ENCODE data around the gene ASNS. TPM values are rescaled to one million over a fixed set of nuclear protein-coding genes. Genes with fewer than 3 reads are reported as not detected.

The ASNS gene
- total RNA-seq, 4 donors from 2014 or later = 16.4 to 84.2 (median 20.3) TPM

DNA sequence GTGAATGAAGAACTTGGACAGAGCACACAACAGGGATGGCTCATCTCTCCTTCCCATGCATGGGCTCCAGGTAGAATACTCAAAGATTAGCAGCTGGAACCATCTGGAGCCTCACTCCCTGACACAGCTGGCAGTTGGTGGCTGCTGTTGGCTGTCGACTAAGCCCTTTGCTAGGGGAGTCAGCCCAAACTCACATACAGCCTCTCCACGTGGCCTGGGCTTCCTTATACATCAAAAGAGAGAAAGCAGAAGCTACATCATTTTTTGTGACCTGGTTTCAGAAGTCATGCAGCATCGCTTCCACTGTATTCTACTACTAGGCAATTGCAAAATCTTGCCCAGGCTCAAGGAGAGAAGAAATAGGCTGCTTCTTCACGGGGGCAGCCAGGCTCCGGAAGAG, 24.4 kb downstream of the ASNS start:
- intact Hi-C loops (cut with DNase I) = no loop called here
- Histone ChIP-seq H3K36me3 (peaks cover 0 to 9% of the 10 kb centered on the region in 2 donors), H3K27ac (no peak overlapping the region), H3K27me3 (no peaks in the 10 kb centered on the region), H3K4me1 (no peaks in the 10 kb centered on the region), H3K4me3 (replicated peaks in 1 of 3) (no peak overlapping the region), H3K9me3 (no peaks in the 10 kb centered on the region)
- WGBS, 2 donors = 64 to 75% methylated on average over 5 of the region's 5 CpGs
- TF ChIP-seq, protein P1, sequence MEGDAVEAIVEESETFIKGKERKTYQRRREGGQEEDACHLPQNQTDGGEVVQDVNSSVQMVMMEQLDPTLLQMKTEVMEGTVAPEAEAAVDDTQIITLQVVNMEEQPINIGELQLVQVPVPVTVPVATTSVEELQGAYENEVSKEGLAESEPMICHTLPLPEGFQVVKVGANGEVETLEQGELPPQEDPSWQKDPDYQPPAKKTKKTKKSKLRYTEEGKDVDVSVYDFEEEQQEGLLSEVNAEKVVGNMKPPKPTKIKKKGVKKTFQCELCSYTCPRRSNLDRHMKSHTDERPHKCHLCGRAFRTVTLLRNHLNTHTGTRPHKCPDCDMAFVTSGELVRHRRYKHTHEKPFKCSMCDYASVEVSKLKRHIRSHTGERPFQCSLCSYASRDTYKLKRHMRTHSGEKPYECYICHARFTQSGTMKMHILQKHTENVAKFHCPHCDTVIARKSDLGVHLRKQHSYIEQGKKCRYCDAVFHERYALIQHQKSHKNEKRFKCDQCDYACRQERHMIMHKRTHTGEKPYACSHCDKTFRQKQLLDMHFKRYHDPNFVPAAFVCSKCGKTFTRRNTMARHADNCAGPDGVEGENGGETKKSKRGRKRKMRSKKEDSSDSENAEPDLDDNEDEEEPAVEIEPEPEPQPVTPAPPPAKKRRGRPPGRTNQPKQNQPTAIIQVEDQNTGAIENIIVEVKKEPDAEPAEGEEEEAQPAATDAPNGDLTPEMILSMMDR (IDR thresholded peaks at IDR 0.05) = no peak
- no peak for TF ChIP-seq POLR2A (IDR thresholded peaks at IDR 0.05)
- DNase-seq = no peak

DNA sequence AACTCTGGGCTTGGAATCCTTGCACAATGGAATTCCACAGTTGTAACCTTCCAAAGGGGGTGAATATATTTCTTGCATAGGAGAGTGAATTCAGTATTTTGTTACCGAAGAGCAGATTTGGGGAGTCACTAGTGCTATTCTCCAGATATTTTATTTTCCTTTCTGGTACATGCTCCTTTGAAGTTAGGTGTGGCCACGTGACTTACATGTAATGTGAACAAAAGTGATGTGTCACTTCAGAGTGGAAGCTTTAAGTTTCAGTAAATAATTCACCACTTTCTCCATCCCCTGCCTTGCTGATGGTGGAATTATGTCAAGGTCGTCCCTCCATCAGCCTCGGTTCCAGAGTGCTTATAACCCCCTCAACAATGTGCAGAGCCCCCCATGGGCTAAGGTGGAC, 25.3 kb downstream of the ASNS start:
- DNase-seq = no peak

DNA sequence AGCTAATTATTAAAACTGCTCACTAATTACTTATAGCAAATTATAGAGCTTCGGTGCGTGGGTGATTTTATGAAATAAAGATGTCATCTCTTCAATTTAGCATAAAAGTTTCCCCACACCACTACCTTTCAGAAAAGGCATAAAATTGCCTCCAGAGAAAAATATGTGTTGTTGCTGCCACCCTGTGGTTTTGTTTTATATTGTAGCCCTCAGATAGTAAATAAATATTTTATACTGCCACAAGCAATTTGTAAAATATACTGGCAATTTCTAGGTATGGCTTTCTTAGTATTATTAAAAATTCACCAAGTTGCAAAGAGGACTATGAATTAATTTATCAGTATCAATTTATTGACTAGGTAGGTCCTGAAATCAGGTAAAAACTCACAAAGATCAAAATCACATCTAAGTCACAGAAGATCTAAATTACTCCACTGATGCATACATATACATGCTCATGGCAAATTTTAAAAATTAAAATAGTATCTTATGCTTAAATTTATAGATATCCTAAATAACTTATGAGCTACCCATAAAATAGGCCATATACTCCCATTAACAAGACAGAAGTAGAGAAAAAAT, 26.5 kb downstream of the ASNS start:
- Histone ChIP-seq H3K4me3 (replicated peaks in 1 of 3) (no peak overlapping the region), H3K27me3 (no peaks in the 10 kb centered on the region), H3K9me3 (no peaks in the 10 kb centered on the region), H3K27ac (no peak overlapping the region), H3K36me3 (no peaks in the 10 kb centered on the region), H3K4me1 (no peaks in the 10 kb centered on the region)
- intact Hi-C loops (cut with DNase I) = no loop called here
- no peak for TF ChIP-seq POLR2A (IDR thresholded peaks at IDR 0.05)
- TF ChIP-seq, protein P1 (IDR thresholded peaks at IDR 0.05) = peak in 2 of 6 experiments; percentile 21 to 46
- no peak for DNase-seq
- 58 to 59% methylated on average over 2 of the region's 2 CpGs for WGBS, 2 donors

More for the DNA sequence above, 25.3 kb downstream of the ASNS start:
- intact Hi-C loops (cut with DNase I) = no loop called here
- Histone ChIP-seq H3K9me3 (no peaks in the 10 kb centered on the region), H3K27me3 (no peaks in the 10 kb centered on the region), H3K27ac (no peak overlapping the region), H3K36me3 (peaks cover 0 to 4% of the 10 kb centered on the region in 2 donors), H3K4me3 (replicated peaks in 1 of 3) (no peak overlapping the region), H3K4me1 (no peaks in the 10 kb centered on the region)
- WGBS, 2 donors = 75 to 79% methylated on average over 4 of the region's 4 CpGs
- TF ChIP-seq, protein P1 (IDR thresholded peaks at IDR 0.05) = no peak
- TF ChIP-seq POLR2A (IDR thresholded peaks at IDR 0.05) = no peak

DNA sequence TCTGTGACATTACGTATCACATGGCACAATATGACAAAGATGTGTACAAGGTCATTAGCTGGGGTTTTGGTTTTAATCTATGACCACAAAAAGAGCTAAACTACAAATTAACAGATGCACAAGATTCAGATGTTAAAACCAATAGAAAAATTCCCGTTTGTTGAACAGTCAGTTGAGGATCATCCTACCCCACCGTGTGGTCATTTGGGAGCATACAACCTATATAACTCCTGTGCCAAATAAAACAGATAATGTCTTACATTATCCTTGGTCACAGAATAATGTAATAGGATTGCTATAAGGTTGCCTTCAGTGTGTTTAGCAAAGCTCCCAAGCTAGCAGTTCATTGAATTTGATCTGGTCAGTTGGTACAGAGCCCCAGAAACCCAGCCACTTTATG, 28.2 kb downstream of the ASNS start:
- Histone ChIP-seq H3K27me3 (no peaks in the 10 kb centered on the region), H3K27ac (no peak overlapping the region), H3K4me1 (no peaks in the 10 kb centered on the region), H3K36me3 (no peaks in the 10 kb centered on the region), H3K9me3 (no peaks in the 10 kb centered on the region), H3K4me3 (replicated peaks in 1 of 3) (no peak overlapping the region)
- intact Hi-C loops (cut with DNase I) = no loop called here
- WGBS, 2 donors = 74 to 82% methylated on average over 3 of the region's 3 CpGs
- no peak for DNase-seq
- TF ChIP-seq POLR2A (IDR thresholded peaks at IDR 0.05) = no peak
- TF ChIP-seq, protein P1 (IDR thresholded peaks at IDR 0.05) = no peak

DNA sequence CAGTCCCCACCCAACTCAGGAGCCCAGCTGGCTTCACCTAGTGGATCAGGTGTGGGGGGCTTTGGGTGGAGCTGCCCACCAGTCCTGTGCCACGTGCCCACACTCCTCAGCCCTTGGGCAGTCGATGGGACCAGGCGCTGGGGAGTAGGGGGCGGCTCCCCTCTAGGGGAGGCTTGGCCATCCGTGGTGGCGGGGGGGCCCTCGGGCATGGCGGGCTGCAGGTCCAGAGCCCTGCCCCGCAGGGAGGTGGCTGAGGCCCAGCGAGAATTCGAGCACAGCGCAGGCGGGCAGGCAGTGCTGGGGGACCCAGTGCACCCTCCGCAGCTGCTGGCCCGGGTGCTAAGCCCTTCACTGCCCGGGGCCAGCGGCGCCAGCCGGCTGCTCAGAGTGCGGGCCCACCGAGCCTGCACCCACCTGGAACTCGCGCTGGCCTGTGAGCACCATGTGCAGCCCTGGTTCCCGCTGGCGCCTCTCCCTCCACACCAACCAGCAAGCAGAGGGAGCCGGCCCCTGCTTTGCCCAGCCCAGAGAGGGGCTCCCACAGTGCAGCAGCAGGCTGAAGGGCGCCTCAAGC, 29.3 kb downstream of the ASNS start:
- Histone ChIP-seq H3K4me1 (no peaks in the 10 kb centered on the region), H3K27me3 (no peaks in the 10 kb centered on the region), H3K27ac (no peak overlapping the region), H3K9me3 (no peaks in the 10 kb centered on the region), H3K36me3 (no peaks in the 10 kb centered on the region), H3K4me3 (replicated peaks in 1 of 3) (no peak overlapping the region)
- intact Hi-C loops (cut with DNase I) = no loop called here
- WGBS, 2 donors = 100% methylated on average over 3 of the region's 27 CpGs; no CpG with 5 or more reads in 1 of the 2 donors
- DNase-seq = no peak
- TF ChIP-seq, protein P1 (IDR thresholded peaks at IDR 0.05) = no peak
- TF ChIP-seq POLR2A (IDR thresholded peaks at IDR 0.05) = no peak

All from thyroid gland (tissue), 4 donors.